Measurements from ENCODE around the gene FCER2.

Gene FCER2

GRCh38 chr19:7676854-7677253 lies 25.1 kb downstream of the FCER2 start, which contains the start of gene MCEMP1:
Gene MCEMP1, plus strand, starts transcription at chr19:7677090. Its CDS starts 31 bp downstream, at chr19:7677121.
- DNase-seq = no peak

- no peak for DNase-seq
Observed at GRCh38 chr19:7676376-7676775, 25.6 kb downstream of the FCER2 start.

GRCh38 chr19:7674010-7675005 lies 27.6 kb downstream of the FCER2 start:
- DNase-seq = peak; percentile 26

- no peak for DNase-seq
Observed at GRCh38 chr19:7672522-7672921, 29.4 kb downstream of the FCER2 start.

GRCh38 chr19:7670790-7671189 lies 31.1 kb downstream of the FCER2 start:
- DNase-seq = no peak

GRCh38 chr19:7670150-7670783 lies 31.7 kb downstream of the FCER2 start:
- no peak for DNase-seq

GRCh38 chr19:7669641-7670040 lies 32.3 kb downstream of the FCER2 start:
- DNase-seq = no peak

- no peak for DNase-seq
Observed at GRCh38 chr19:7668842-7669241, 33.1 kb downstream of the FCER2 start, which contains the start of gene RETN. Gene RETN, plus strand, starts transcription at chr19:7669049. Its CDS starts 278 bp downstream, at chr19:7669327.

- peak; percentile 65 for DNase-seq
Observed at GRCh38 chr19:7665076-7665475, 36.9 kb downstream of the FCER2 start.

- no peak for DNase-seq
Observed at GRCh38 chr19:7663706-7664105, 38.2 kb downstream of the FCER2 start.

- no peak for DNase-seq
Observed at GRCh38 chr19:7662657-7663056, 39.3 kb downstream of the FCER2 start.

- no peak for DNase-seq
Observed at GRCh38 chr19:7661744-7662538, 40.0 kb downstream of the FCER2 start.

GRCh38 chr19:7658219-7658686 lies 43.7 kb downstream of the FCER2 start:
- no peak for DNase-seq

GRCh38 chr19:7657131-7657751 lies 44.7 kb downstream of the FCER2 start:
- DNase-seq = no peak

- no peak for DNase-seq
Observed at GRCh38 chr19:7655581-7655980, 46.4 kb downstream of the FCER2 start.

GRCh38 chr19:7654401-7654800 lies 47.5 kb downstream of the FCER2 start:
- no peak for DNase-seq

GRCh38 chr19:7652061-7652641 lies 49.8 kb downstream of the FCER2 start:
- DNase-seq = peak; percentile 62

GRCh38 chr19:7650148-7650547 lies 51.8 kb downstream of the FCER2 start:
- no peak for DNase-seq

- DNase-seq = no peak
Observed at GRCh38 chr19:7648265-7649014, 53.5 kb downstream of the FCER2 start.

- no peak for DNase-seq
Observed at GRCh38 chr19:7647156-7647555, 54.8 kb downstream of the FCER2 start.

- DNase-seq = no peak
Observed at GRCh38 chr19:7646426-7646700, 55.6 kb downstream of the FCER2 start.

Data from fibroblast of skin of abdomen (primary cell).